ENCODE data around the gene ZG16. TPM values are rescaled to one million over a fixed set of nuclear protein-coding genes. Genes with fewer than 3 reads are reported as not detected.

ZG16 gene
- total and polyA plus RNA-seq, 2 of the 8 experiments (the other 6 are each of a cell fraction or from before 2014, with no cell fraction given), result not detected

DNA sequence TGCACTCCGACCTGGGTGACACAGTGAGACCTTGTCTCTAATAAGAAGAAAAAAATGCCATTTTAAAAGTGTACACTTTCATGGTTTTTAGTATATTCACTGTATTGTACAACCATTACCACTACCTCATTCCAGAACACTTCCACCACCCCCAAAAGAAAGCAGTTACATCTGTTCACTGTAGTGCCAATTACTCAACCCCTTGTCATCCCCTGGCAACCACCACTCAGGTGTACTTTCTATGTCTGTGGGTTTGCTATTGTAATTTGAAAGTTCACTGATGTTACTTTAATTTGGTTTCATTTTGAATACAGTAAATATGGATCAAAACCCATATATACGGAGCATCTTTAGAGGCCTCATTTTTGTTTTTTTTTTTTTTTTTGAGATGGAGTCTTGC is 6.1 kb downstream of the ZG16 start (continued):
- TF ChIP-seq, protein P1, sequence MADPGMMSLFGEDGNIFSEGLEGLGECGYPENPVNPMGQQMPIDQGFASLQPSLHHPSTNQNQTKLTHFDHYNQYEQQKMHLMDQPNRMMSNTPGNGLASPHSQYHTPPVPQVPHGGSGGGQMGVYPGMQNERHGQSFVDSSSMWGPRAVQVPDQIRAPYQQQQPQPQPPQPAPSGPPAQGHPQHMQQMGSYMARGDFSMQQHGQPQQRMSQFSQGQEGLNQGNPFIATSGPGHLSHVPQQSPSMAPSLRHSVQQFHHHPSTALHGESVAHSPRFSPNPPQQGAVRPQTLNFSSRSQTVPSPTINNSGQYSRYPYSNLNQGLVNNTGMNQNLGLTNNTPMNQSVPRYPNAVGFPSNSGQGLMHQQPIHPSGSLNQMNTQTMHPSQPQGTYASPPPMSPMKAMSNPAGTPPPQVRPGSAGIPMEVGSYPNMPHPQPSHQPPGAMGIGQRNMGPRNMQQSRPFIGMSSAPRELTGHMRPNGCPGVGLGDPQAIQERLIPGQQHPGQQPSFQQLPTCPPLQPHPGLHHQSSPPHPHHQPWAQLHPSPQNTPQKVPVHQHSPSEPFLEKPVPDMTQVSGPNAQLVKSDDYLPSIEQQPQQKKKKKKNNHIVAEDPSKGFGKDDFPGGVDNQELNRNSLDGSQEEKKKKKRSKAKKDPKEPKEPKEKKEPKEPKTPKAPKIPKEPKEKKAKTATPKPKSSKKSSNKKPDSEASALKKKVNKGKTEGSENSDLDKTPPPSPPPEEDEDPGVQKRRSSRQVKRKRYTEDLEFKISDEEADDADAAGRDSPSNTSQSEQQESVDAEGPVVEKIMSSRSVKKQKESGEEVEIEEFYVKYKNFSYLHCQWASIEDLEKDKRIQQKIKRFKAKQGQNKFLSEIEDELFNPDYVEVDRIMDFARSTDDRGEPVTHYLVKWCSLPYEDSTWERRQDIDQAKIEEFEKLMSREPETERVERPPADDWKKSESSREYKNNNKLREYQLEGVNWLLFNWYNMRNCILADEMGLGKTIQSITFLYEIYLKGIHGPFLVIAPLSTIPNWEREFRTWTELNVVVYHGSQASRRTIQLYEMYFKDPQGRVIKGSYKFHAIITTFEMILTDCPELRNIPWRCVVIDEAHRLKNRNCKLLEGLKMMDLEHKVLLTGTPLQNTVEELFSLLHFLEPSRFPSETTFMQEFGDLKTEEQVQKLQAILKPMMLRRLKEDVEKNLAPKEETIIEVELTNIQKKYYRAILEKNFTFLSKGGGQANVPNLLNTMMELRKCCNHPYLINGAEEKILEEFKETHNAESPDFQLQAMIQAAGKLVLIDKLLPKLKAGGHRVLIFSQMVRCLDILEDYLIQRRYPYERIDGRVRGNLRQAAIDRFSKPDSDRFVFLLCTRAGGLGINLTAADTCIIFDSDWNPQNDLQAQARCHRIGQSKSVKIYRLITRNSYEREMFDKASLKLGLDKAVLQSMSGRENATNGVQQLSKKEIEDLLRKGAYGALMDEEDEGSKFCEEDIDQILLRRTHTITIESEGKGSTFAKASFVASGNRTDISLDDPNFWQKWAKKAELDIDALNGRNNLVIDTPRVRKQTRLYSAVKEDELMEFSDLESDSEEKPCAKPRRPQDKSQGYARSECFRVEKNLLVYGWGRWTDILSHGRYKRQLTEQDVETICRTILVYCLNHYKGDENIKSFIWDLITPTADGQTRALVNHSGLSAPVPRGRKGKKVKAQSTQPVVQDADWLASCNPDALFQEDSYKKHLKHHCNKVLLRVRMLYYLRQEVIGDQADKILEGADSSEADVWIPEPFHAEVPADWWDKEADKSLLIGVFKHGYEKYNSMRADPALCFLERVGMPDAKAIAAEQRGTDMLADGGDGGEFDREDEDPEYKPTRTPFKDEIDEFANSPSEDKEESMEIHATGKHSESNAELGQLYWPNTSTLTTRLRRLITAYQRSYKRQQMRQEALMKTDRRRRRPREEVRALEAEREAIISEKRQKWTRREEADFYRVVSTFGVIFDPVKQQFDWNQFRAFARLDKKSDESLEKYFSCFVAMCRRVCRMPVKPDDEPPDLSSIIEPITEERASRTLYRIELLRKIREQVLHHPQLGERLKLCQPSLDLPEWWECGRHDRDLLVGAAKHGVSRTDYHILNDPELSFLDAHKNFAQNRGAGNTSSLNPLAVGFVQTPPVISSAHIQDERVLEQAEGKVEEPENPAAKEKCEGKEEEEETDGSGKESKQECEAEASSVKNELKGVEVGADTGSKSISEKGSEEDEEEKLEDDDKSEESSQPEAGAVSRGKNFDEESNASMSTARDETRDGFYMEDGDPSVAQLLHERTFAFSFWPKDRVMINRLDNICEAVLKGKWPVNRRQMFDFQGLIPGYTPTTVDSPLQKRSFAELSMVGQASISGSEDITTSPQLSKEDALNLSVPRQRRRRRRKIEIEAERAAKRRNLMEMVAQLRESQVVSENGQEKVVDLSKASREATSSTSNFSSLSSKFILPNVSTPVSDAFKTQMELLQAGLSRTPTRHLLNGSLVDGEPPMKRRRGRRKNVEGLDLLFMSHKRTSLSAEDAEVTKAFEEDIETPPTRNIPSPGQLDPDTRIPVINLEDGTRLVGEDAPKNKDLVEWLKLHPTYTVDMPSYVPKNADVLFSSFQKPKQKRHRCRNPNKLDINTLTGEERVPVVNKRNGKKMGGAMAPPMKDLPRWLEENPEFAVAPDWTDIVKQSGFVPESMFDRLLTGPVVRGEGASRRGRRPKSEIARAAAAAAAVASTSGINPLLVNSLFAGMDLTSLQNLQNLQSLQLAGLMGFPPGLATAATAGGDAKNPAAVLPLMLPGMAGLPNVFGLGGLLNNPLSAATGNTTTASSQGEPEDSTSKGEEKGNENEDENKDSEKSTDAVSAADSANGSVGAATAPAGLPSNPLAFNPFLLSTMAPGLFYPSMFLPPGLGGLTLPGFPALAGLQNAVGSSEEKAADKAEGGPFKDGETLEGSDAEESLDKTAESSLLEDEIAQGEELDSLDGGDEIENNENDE (IDR thresholded peaks at IDR 0.05; ENCODE audit: insufficient replicate concordance, low read length), result no peak
- TF ChIP-seq CBX5 (IDR thresholded peaks at IDR 0.05; ENCODE audit: low read depth, low read length) (no peak), EP300 (IDR thresholded peaks at IDR 0.05; ENCODE audit: borderline replicate concordance in 1 of 2, low read depth in 2 of 2, low read length in 2 of 2) (no peak), CREB1 (IDR thresholded peaks at IDR 0.05) (no peak), EGR1 (IDR thresholded peaks at IDR 0.05; ENCODE audit: borderline replicate concordance, low read depth, low read length) (no peak)
- TF ChIP-seq, protein P2, sequence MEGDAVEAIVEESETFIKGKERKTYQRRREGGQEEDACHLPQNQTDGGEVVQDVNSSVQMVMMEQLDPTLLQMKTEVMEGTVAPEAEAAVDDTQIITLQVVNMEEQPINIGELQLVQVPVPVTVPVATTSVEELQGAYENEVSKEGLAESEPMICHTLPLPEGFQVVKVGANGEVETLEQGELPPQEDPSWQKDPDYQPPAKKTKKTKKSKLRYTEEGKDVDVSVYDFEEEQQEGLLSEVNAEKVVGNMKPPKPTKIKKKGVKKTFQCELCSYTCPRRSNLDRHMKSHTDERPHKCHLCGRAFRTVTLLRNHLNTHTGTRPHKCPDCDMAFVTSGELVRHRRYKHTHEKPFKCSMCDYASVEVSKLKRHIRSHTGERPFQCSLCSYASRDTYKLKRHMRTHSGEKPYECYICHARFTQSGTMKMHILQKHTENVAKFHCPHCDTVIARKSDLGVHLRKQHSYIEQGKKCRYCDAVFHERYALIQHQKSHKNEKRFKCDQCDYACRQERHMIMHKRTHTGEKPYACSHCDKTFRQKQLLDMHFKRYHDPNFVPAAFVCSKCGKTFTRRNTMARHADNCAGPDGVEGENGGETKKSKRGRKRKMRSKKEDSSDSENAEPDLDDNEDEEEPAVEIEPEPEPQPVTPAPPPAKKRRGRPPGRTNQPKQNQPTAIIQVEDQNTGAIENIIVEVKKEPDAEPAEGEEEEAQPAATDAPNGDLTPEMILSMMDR (IDR thresholded peaks at IDR 0.05; ENCODE audit: control extremely low read depth in 1 of 3, insufficient read depth in 1 of 3, low read depth in 1 of 3, low read length in 3 of 3), result no peak
- TF ChIP-seq, protein P3, sequence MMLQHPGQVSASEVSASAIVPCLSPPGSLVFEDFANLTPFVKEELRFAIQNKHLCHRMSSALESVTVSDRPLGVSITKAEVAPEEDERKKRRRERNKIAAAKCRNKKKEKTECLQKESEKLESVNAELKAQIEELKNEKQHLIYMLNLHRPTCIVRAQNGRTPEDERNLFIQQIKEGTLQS (IDR thresholded peaks at IDR 0.05; ENCODE audit: insufficient read depth, low read depth, low read length), result no peak
